ENCODE data around the gene ATP9B. TPM values are rescaled to one million over a fixed set of nuclear protein-coding genes. Genes with fewer than 3 reads are reported as not detected.

ATP9B gene
- total and polyA plus RNA-seq, 10 donors, result 7.5 to 58.4 (median 42.7) TPM

DNA sequence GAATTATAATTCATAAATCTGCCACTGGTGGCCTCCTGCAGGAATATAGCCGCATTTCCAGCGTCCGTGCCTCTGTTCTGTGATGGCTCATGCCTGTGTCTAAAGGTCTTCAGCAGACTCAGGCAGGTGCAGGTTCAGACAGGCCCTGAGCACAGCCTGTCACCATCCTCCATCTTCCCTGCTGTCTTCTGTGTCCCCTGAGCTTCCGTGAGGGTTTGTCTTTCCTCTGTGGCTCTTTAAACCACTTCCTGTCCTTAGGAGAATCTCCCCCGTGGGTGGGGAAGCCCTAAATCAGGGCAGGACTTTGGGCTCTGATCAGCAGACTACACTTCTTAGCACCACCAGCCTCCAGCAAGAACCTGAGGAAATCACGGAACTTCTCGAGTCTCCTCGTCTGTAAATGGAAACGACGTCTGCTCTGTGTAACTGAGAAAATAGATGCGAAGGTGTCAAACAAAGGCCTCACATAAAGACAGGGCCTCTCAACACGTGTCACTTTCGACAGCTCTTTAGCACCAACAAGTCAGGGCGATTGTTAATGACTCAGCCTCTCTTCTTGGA lies 302.4 kb downstream of the ATP9B start:
- Histone ChIP-seq H3K27ac (no peak overlapping the region), H3K4me3 (no peak overlapping the region), H3K4me1 (peaks cover 11 to 25% (median 15%) of the 10 kb centered on the region in 6 donors), H3K27me3 (replicated peaks in 1 of 7) (no peaks in the 10 kb centered on the region), H3K36me3 (peaks cover 0 to 54% (median 7%) of the 10 kb centered on the region in 6 donors), H3K9me3 (no peaks in the 10 kb centered on the region)
- intact Hi-C loops (cut with DNase I; ENCODE audit: low total_unique reads), result no loop called here
- TF ChIP-seq, protein P1, sequence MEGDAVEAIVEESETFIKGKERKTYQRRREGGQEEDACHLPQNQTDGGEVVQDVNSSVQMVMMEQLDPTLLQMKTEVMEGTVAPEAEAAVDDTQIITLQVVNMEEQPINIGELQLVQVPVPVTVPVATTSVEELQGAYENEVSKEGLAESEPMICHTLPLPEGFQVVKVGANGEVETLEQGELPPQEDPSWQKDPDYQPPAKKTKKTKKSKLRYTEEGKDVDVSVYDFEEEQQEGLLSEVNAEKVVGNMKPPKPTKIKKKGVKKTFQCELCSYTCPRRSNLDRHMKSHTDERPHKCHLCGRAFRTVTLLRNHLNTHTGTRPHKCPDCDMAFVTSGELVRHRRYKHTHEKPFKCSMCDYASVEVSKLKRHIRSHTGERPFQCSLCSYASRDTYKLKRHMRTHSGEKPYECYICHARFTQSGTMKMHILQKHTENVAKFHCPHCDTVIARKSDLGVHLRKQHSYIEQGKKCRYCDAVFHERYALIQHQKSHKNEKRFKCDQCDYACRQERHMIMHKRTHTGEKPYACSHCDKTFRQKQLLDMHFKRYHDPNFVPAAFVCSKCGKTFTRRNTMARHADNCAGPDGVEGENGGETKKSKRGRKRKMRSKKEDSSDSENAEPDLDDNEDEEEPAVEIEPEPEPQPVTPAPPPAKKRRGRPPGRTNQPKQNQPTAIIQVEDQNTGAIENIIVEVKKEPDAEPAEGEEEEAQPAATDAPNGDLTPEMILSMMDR (IDR thresholded peaks at IDR 0.05 in 8 of 11, conservative IDR thresholded peaks at IDR 0.05 in 3 of 11), result no peak
- no peak for TF ChIP-seq POLR2A (IDR thresholded peaks at IDR 0.05)
- TF ChIP-seq POLR2AphosphoS5 (IDR thresholded peaks at IDR 0.05), result no peak
- 68 to 79% (median 70%) methylated on average over 14 of the region's 14 CpGs for WGBS, 5 donors
- peak; percentile 36 for DNase-seq

DNA sequence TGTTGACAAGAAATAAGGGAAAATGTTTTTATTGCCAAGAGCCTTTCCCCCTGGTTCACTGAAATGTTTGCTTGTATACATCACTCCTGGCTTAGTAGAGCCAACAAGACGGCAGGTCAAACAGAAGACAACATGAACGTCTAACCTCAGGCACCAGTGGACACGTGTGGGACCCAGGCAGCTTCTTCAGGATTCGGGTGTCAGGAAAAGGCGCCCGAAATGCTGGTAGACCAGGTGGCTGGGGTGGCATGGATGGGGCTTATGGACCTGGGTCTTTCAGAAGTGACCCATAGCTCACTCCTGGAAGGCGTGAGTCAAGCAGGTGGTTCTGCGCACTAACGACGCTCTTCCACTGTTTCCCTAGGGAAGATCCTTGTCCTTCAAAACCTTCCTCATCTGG lies 303.3 kb downstream of the ATP9B start:
- Histone ChIP-seq H3K36me3 (peaks cover 0 to 60% (median 12%) of the 10 kb centered on the region in 6 donors), H3K9me3 (no peaks in the 10 kb centered on the region), H3K27me3 (replicated peaks in 1 of 7) (no peaks in the 10 kb centered on the region), H3K4me3 (no peak overlapping the region), H3K27ac (no peak overlapping the region), H3K4me1 (peaks cover 11 to 24% (median 15%) of the 10 kb centered on the region in 6 donors)
- intact Hi-C loops (cut with DNase I; ENCODE audit: low total_unique reads), result no loop called here
- 82 to 97% (median 95%) methylated on average over 10 of the region's 10 CpGs for WGBS, 5 donors
- DNase-seq, result peak; percentile 51
- TF ChIP-seq POLR2AphosphoS5 (IDR thresholded peaks at IDR 0.05), result no peak
- TF ChIP-seq, protein P1 (IDR thresholded peaks at IDR 0.05 in 8 of 11, conservative IDR thresholded peaks at IDR 0.05 in 3 of 11), result no peak
- no peak for TF ChIP-seq POLR2A (IDR thresholded peaks at IDR 0.05)

DNA sequence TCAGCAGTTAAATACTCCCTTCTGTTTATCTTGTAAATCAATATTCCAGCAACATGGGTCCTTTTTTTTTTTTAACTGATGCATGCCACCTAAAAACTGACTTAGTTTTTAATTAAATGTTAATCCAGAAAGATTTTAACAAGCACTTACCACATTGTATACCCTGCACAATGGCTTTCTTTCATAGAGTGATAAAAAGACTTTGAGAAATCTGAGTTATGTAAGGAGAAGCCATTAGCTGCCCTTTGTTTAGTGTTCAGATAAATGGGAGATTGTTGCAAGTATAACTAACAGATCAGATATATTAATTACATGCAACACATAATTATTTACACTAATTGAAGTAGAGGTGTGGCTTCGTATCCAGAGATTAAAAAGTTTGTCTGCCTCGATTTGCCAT lies 303.8 kb downstream of the ATP9B start:
- intact Hi-C loops (cut with DNase I; ENCODE audit: low total_unique reads), result no loop called here
- no peaks in the 10 kb centered on the region for H3K9me3 ChIP-seq
- H3K36me3 ChIP-seq, result peaks cover 0 to 65% (median 17%) of the 10 kb centered on the region in 6 donors
- peaks cover 9 to 19% (median 11%) of the 10 kb centered on the region in 6 donors for H3K4me1 ChIP-seq
- no peak overlapping the region for H3K27ac ChIP-seq
- no peaks in the 10 kb centered on the region for H3K27me3 ChIP-seq (replicated peaks in 1 of 7)
- TF ChIP-seq POLR2A (IDR thresholded peaks at IDR 0.05) (no peak), POLR2AphosphoS5 (IDR thresholded peaks at IDR 0.05) (no peak)
- TF ChIP-seq, protein P1 (IDR thresholded peaks at IDR 0.05 in 8 of 11, conservative IDR thresholded peaks at IDR 0.05 in 3 of 11), result no peak
- no peak for DNase-seq
- H3K4me3 ChIP-seq, result no peak overlapping the region
- WGBS, 5 donors, result 93 to 97% (median 96%) methylated on average over 2 of the region's 2 CpGs

DNA sequence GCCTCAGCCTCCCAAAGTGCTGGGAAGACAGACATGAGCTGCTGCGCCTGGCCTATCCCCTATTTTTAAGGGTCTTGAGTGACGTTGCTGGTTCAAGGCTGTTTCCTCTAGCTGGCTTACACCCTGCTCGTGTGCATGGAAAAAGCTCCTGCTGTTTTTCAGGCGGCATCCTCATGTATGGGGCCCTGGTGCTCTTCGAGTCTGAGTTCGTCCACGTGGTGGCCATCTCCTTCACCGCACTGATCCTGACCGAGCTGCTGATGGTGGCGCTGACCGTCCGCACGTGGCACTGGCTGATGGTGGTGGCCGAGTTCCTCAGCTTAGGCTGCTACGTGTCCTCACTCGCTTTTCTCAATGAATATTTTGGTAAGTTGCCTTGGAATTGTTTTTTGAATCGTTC lies 304.5 kb downstream of the ATP9B start:
- intact Hi-C loops (cut with DNase I; ENCODE audit: low total_unique reads), result no loop called here
- Histone ChIP-seq H3K27me3 (replicated peaks in 1 of 7) (no peaks in the 10 kb centered on the region), H3K4me3 (no peak overlapping the region), H3K27ac (no peak overlapping the region), H3K9me3 (no peaks in the 10 kb centered on the region), H3K36me3 (peaks cover 0 to 72% (median 18%) of the 10 kb centered on the region in 6 donors), H3K4me1 (peaks cover 2 to 13% (median 5%) of the 10 kb centered on the region in 6 donors)
- peak; percentile 60 for DNase-seq
- 93 to 97% (median 95%) methylated on average over 17 of the region's 17 CpGs for WGBS, 5 donors
- TF ChIP-seq POLR2A (IDR thresholded peaks at IDR 0.05) (no peak), POLR2AphosphoS5 (IDR thresholded peaks at IDR 0.05) (no peak)
- TF ChIP-seq, protein P1 (IDR thresholded peaks at IDR 0.05 in 8 of 11, conservative IDR thresholded peaks at IDR 0.05 in 3 of 11), result no peak

All from spleen (tissue), 11 donors.